Stimulated activated effector memory CD8-positive, alpha-beta T cell treated with anti-CD3 and anti-CD28 coated beads, Interleukin-12 subunit alpha, Interleukin-12 subunit beta, amount 100 ng/mL, for 72 hours (primary cell): ENCODE measurements around the gene ZMYND11.
"Not testable (repeated sequence)": the region's sequence is repeated elsewhere in the genome, so short reads cannot be mapped to it uniquely, and the experiment has no call there.

Experiments used
- ATAC-seq: fragments of 150-1000 bp; cut with Tn5 transposase; 2 replicates; pipeline ENCODE4 v1.10.0; 2021
- DNase-seq, 2 donors: peaks; one replicate each; pipeline ENCODE4 v3.0.0; 2021 to 2022; ENCODE audit warnings: low spot score in 2 of 2
- H3K27ac Mint-ChIP-seq: one replicate; pipeline ENCODE4 v1.8.0; 2022; ENCODE audit warnings: mild to moderate bottlenecking, mixed read lengths
- H3K36me3 Mint-ChIP-seq: one replicate; pipeline ENCODE4 v1.8.0; 2022; ENCODE audit warnings: mild to moderate bottlenecking, mixed read lengths
- H3K4me1 Mint-ChIP-seq: one replicate; pipeline ENCODE4 v1.8.0; 2022; ENCODE audit warnings: mixed read lengths
- H3K4me3 Mint-ChIP-seq: one replicate; pipeline ENCODE4 v1.8.0; 2022; ENCODE audit warnings: mild to moderate bottlenecking, mixed read lengths
- H3K9me3 Mint-ChIP-seq: one replicate; pipeline ENCODE4 v1.8.0; 2022; ENCODE audit warnings: mixed read lengths

The ZMYND11 gene

GRCh38 chr10:288316-289200, 153.3 kb downstream of the ZMYND11 start:
- Mint-ChIP-seq H3K36me3 (peaks cover 9% of the 10 kb centered on the region), H3K4me1 (peaks cover 26% of the 10 kb centered on the region), H3K27ac (no peak overlapping the region), H3K4me3 (no peak overlapping the region), H3K9me3 (peaks cover 4% of the 10 kb centered on the region)
- ATAC-seq (no peak), DNase-seq (no peak)

- peaks cover 22% of the 10 kb centered on the region for H3K4me1 Mint-ChIP-seq
Measured at GRCh38 chr10:289581-289980, 154.3 kb downstream of the ZMYND11 start.

GRCh38 chr10:290026-290725, 154.9 kb downstream of the ZMYND11 start:
- ATAC-seq: no peak
- Mint-ChIP-seq H3K27ac (no peak overlapping the region), H3K9me3 (no peaks in the 10 kb centered on the region), H3K36me3 (no peaks in the 10 kb centered on the region), H3K4me1 (peaks cover 17% of the 10 kb centered on the region), H3K4me3 (no peak overlapping the region)
- no peak for DNase-seq

More at GRCh38 chr10:289581-289980, 154.3 kb downstream of the ZMYND11 start:
- Mint-ChIP-seq H3K36me3 (peaks cover under 1% of the 10 kb centered on the region), H3K27ac (no peak overlapping the region), H3K9me3 (no peaks in the 10 kb centered on the region), H3K4me3 (no peak overlapping the region)
- no peak for ATAC-seq
- no peak for DNase-seq

- Mint-ChIP-seq H3K27ac (no peak overlapping the region), H3K4me1 (peaks cover 15% of the 10 kb centered on the region), H3K36me3 (no peaks in the 10 kb centered on the region), H3K4me3 (no peak overlapping the region), H3K9me3 (no peaks in the 10 kb centered on the region)
- no peak for ATAC-seq
- DNase-seq: no peak
Measured at GRCh38 chr10:293636-294035, 158.4 kb downstream of the ZMYND11 start.

- Mint-ChIP-seq H3K4me1 (peaks cover 13% of the 10 kb centered on the region), H3K4me3 (no peak overlapping the region), H3K9me3 (no peaks in the 10 kb centered on the region), H3K36me3 (no peaks in the 10 kb centered on the region), H3K27ac (no peak overlapping the region)
- ATAC-seq: no peak
- DNase-seq: no peak
Measured at GRCh38 chr10:297567-297966, 162.3 kb downstream of the ZMYND11 start.

GRCh38 chr10:298033-298432, 162.8 kb downstream of the ZMYND11 start:
- no peak for ATAC-seq
- no peak overlapping the region for H3K4me3 Mint-ChIP-seq
- H3K9me3 Mint-ChIP-seq: no peaks in the 10 kb centered on the region
- H3K27ac Mint-ChIP-seq: no peak overlapping the region
- no peak for DNase-seq
- no peaks in the 10 kb centered on the region for H3K36me3 Mint-ChIP-seq
- peaks cover 9% of the 10 kb centered on the region for H3K4me1 Mint-ChIP-seq

GRCh38 chr10:299512-299911, 164.3 kb downstream of the ZMYND11 start:
- Mint-ChIP-seq H3K9me3 (no peaks in the 10 kb centered on the region), H3K27ac (no peak overlapping the region)

GRCh38 chr10:299969-300368, 164.7 kb downstream of the ZMYND11 start:
- Mint-ChIP-seq H3K4me1 (no peaks in the 10 kb centered on the region), H3K27ac (no peak overlapping the region), H3K9me3 (no peaks in the 10 kb centered on the region), H3K36me3 (no peaks in the 10 kb centered on the region), H3K4me3 (no peak overlapping the region)
- ATAC-seq: no peak
- no peak for DNase-seq

More at GRCh38 chr10:299512-299911, 164.3 kb downstream of the ZMYND11 start:
- H3K4me3 Mint-ChIP-seq: no peak overlapping the region
- H3K4me1 Mint-ChIP-seq: no peaks in the 10 kb centered on the region
- no peak for DNase-seq
- ATAC-seq: no peak
- H3K36me3 Mint-ChIP-seq: no peaks in the 10 kb centered on the region

GRCh38 chr10:300580-300979, 165.3 kb downstream of the ZMYND11 start:
- H3K36me3 Mint-ChIP-seq, ATAC-seq, H3K4me1 Mint-ChIP-seq, H3K4me3 Mint-ChIP-seq, DNase-seq, H3K9me3 Mint-ChIP-seq, H3K27ac Mint-ChIP-seq: not testable (repeated sequence)

GRCh38 chr10:301536-301935, 166.3 kb downstream of the ZMYND11 start:
- Mint-ChIP-seq H3K36me3 (no peaks in the 10 kb centered on the region), H3K4me3 (no peak overlapping the region), H3K4me1 (no peaks in the 10 kb centered on the region), H3K27ac (no peak overlapping the region), H3K9me3 (no peaks in the 10 kb centered on the region)
- no peak for DNase-seq
- ATAC-seq: no peak
